ENCODE measurements around the gene RABL2B.

Gene RABL2B

GRCh38 chr22:50722048-50722701 lies 61.3 kb downstream of the RABL2B start:
- DNase-seq, result no peak

- DNase-seq, result no peak
Observed at GRCh38 chr22:50721257-50721844, 62.1 kb downstream of the RABL2B start.

DNA sequence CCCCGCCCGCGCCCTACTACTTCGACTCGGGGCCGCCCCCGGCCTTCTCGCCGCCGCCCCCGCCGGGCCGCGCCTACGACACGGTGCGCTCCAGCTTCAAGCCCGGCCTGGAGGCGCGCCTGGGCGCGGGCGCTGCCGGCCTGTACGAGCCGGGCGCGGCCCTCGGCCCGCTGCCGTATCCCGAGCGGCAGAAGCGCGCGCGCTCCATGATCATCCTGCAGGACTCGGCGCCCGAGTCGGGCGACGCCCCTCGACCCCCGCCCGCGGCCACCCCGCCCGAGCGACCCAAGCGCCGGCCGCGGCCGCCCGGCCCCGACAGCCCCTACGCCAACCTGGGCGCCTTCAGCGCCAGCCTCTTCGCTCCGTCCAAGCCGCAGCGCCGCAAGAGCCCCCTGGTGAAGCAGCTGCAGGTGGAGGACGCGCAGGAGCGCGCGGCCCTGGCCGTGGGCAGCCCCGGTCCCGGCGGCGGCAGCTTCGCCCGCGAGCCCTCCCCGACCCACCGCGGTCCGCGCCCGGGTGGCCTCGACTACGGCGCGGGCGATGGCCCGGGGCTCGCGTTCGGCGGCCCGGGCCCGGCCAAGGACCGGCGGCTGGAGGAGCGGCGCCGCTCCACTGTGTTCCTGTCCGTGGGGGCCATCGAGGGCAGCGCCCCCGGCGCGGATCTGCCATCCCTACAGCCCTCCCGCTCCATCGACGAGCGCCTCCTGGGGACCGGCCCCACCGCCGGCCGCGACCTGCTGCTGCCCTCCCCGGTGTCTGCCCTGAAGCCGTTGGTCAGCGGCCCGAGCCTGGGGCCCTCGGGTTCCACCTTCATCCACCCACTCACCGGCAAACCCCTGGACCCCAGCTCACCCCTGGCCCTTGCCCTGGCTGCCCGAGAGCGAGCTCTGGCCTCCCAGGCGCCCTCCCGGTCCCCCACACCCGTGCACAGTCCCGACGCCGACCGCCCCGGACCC lies 62.9 kb downstream of the RABL2B start:
- no peak for DNase-seq

GRCh38 chr22:50719814-50720300 lies 63.6 kb downstream of the RABL2B start:
- DNase-seq, result no peak

- DNase-seq, result no peak
Observed at GRCh38 chr22:50718352-50718709, 65.1 kb downstream of the RABL2B start.

GRCh38 chr22:50717709-50718351 lies 65.6 kb downstream of the RABL2B start:
- DNase-seq, result no peak

Data from CD4-positive, alpha-beta T cell treated with Interleukin-4 for 4 hours (primary cell).